Measurements from ENCODE around the gene SOD2.

SOD2 gene

DNA sequence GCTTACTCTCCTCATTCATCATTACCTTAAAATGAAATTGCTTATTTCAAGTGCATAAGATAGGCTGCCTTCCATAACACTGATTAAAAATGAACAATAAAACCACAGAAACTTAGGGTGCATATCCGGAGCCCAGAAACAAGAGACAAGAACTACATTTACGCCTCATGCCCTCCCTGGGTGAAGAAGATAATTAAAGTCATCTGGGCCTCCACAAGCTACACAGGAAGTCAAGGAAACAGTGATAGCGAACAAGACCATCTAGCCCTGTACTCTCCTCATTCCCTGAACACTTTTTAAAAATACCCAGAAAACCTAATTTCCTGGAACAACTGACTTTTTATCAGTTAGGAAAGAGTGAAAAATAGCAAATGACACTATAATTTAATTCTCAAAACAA lies 6.3 kb downstream of the SOD2 start:
- no peak overlapping the region for H3K27ac ChIP-seq (ENCODE audit: low read depth, low read length)
- no peak overlapping the region for H3K4me3 ChIP-seq (ENCODE audit: low read depth in 1 of 2, low read length in 2 of 2)
- H3K9ac ChIP-seq (ENCODE audit: low read depth in 1 of 2, low read length in 2 of 2): no peak overlapping the region
- H3K9me3 ChIP-seq (ENCODE audit: control insufficient read depth in 1 of 2, low read length in 2 of 2): no peaks in the 10 kb centered on the region
- H3K36me3 ChIP-seq (ENCODE audit: control insufficient read depth in 1 of 2, insufficient read depth in 2 of 2, low read length in 2 of 2): peaks cover 4 to 70% of the 10 kb centered on the region in 2 donors
- H3K27me3 ChIP-seq (ENCODE audit: control insufficient read depth in 1 of 2, insufficient read depth in 2 of 2, low read length in 2 of 2): no peaks in the 10 kb centered on the region
- H3K4me1 ChIP-seq (ENCODE audit: control insufficient read depth in 1 of 2, insufficient read depth in 2 of 2, low read length in 2 of 2): peaks cover 6 to 8% of the 10 kb centered on the region in 2 donors

GRCh38 chr6:159686040-159686439 lies 7.0 kb downstream of the SOD2 start:
- Histone ChIP-seq H3K4me1 (ENCODE audit: control insufficient read depth in 1 of 2, insufficient read depth in 2 of 2, low read length in 2 of 2) (peaks cover 5% of the 10 kb centered on the region in 2 donors), H3K9ac (ENCODE audit: low read depth in 1 of 2, low read length in 2 of 2) (no peak overlapping the region), H3K36me3 (ENCODE audit: control insufficient read depth in 1 of 2, insufficient read depth in 2 of 2, low read length in 2 of 2) (peaks cover 7 to 76% of the 10 kb centered on the region in 2 donors), H3K4me3 (ENCODE audit: low read depth in 1 of 2, low read length in 2 of 2) (no peak overlapping the region), H3K9me3 (ENCODE audit: control insufficient read depth in 1 of 2, low read length in 2 of 2) (no peaks in the 10 kb centered on the region), H3K27ac (ENCODE audit: low read depth, low read length) (no peak overlapping the region), H3K27me3 (ENCODE audit: control insufficient read depth in 1 of 2, insufficient read depth in 2 of 2, low read length in 2 of 2) (no peaks in the 10 kb centered on the region)

- no peak overlapping the region for H3K27ac ChIP-seq (ENCODE audit: low read depth, low read length)
- peaks cover 3 to 5% of the 10 kb centered on the region in 2 donors for H3K4me1 ChIP-seq (ENCODE audit: control insufficient read depth in 1 of 2, insufficient read depth in 2 of 2, low read length in 2 of 2)
Measured at GRCh38 chr6:159684013-159684304, 9.1 kb downstream of the SOD2 start.

DNA sequence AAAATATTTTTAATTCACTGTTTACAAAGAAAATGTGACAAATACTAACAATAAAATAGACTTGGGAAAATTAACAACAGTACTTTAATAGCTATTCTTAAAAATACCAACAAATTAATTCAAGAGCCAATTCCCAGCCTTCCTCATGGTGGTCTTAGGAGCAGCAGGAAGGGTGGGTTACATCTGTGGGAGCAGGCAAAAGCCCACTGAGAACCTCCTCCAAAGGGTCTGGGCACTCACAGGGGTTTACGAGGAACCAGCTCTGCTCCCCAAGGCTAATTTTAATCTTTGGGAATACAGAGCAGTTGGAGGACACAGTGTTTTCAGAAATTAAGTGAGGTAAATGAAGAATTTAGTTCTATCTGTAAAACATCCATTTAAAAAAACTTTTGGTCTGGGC lies 10.2 kb downstream of the SOD2 start:
- no peak overlapping the region for H3K4me3 ChIP-seq (ENCODE audit: low read depth in 1 of 2, low read length in 2 of 2)
- no peak overlapping the region for H3K9ac ChIP-seq (ENCODE audit: low read depth in 1 of 2, low read length in 2 of 2)
- no peaks in the 10 kb centered on the region for H3K9me3 ChIP-seq (ENCODE audit: control insufficient read depth in 1 of 2, low read length in 2 of 2)
- no peaks in the 10 kb centered on the region for H3K4me1 ChIP-seq (ENCODE audit: control insufficient read depth in 1 of 2, insufficient read depth in 2 of 2, low read length in 2 of 2)
- H3K27ac ChIP-seq (ENCODE audit: low read depth, low read length): no peak overlapping the region
- H3K27me3 ChIP-seq (ENCODE audit: control insufficient read depth in 1 of 2, insufficient read depth in 2 of 2, low read length in 2 of 2): no peaks in the 10 kb centered on the region
- H3K36me3 ChIP-seq (ENCODE audit: control insufficient read depth in 1 of 2, insufficient read depth in 2 of 2, low read length in 2 of 2): peaks cover 10 to 70% of the 10 kb centered on the region in 2 donors

More at GRCh38 chr6:159684013-159684304, 9.1 kb downstream of the SOD2 start:
- Histone ChIP-seq H3K27me3 (ENCODE audit: control insufficient read depth in 1 of 2, insufficient read depth in 2 of 2, low read length in 2 of 2) (no peaks in the 10 kb centered on the region), H3K4me3 (ENCODE audit: low read depth in 1 of 2, low read length in 2 of 2) (no peak overlapping the region), H3K36me3 (ENCODE audit: control insufficient read depth in 1 of 2, insufficient read depth in 2 of 2, low read length in 2 of 2) (peaks cover 8 to 73% of the 10 kb centered on the region in 2 donors), H3K9ac (ENCODE audit: low read depth in 1 of 2, low read length in 2 of 2) (no peak overlapping the region), H3K9me3 (ENCODE audit: control insufficient read depth in 1 of 2, low read length in 2 of 2) (no peaks in the 10 kb centered on the region)

- Histone ChIP-seq H3K4me3 (ENCODE audit: low read depth in 1 of 2, low read length in 2 of 2) (no peak overlapping the region), H3K9me3 (ENCODE audit: control insufficient read depth in 1 of 2, low read length in 2 of 2) (no peaks in the 10 kb centered on the region), H3K4me1 (ENCODE audit: control insufficient read depth in 1 of 2, insufficient read depth in 2 of 2, low read length in 2 of 2) (no peaks in the 10 kb centered on the region), H3K9ac (ENCODE audit: low read depth in 1 of 2, low read length in 2 of 2) (no peak overlapping the region), H3K36me3 (ENCODE audit: control insufficient read depth in 1 of 2, insufficient read depth in 2 of 2, low read length in 2 of 2) (peaks cover 11 to 68% of the 10 kb centered on the region in 2 donors), H3K27me3 (ENCODE audit: control insufficient read depth in 1 of 2, insufficient read depth in 2 of 2, low read length in 2 of 2) (no peaks in the 10 kb centered on the region), H3K27ac (ENCODE audit: low read depth, low read length) (no peak overlapping the region)
Measured at GRCh38 chr6:159682295-159682694, 10.7 kb downstream of the SOD2 start.

GRCh38 chr6:159681191-159681880 lies 11.7 kb downstream of the SOD2 start:
- no peak overlapping the region for H3K9ac ChIP-seq (ENCODE audit: low read depth in 1 of 2, low read length in 2 of 2)

DNA sequence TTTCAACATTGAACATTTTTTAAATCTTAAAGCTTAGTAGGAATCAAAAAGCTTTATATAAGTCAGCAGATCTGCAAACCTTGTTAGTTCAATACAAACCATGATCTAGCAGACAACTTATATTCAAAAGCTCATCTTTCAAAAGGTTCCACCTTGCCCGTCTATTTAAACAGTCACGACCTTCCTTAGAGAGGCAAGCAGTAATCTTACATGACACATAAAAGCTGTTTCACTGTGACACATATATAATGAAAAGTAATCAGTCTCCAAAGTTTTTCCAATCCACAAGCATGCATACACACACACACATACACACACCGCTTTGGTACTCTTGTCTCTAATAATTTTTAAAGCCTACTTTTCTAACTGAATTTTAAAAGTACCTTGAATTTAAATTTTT lies 12.9 kb downstream of the SOD2 start:
- Histone ChIP-seq H3K27me3 (ENCODE audit: control insufficient read depth in 1 of 2, insufficient read depth in 2 of 2, low read length in 2 of 2) (no peaks in the 10 kb centered on the region), H3K4me1 (ENCODE audit: control insufficient read depth in 1 of 2, insufficient read depth in 2 of 2, low read length in 2 of 2) (no peaks in the 10 kb centered on the region), H3K4me3 (ENCODE audit: low read depth in 1 of 2, low read length in 2 of 2) (no peak overlapping the region), H3K36me3 (ENCODE audit: control insufficient read depth in 1 of 2, insufficient read depth in 2 of 2, low read length in 2 of 2) (peaks cover 17 to 46% of the 10 kb centered on the region in 2 donors), H3K27ac (ENCODE audit: low read depth, low read length) (no peak overlapping the region), H3K9me3 (ENCODE audit: control insufficient read depth in 1 of 2, low read length in 2 of 2) (no peaks in the 10 kb centered on the region), H3K9ac (ENCODE audit: low read depth in 1 of 2, low read length in 2 of 2) (no peak overlapping the region)

More at GRCh38 chr6:159681191-159681880, 11.7 kb downstream of the SOD2 start:
- Histone ChIP-seq H3K9me3 (ENCODE audit: control insufficient read depth in 1 of 2, low read length in 2 of 2) (no peaks in the 10 kb centered on the region), H3K4me1 (ENCODE audit: control insufficient read depth in 1 of 2, insufficient read depth in 2 of 2, low read length in 2 of 2) (no peaks in the 10 kb centered on the region), H3K27ac (ENCODE audit: low read depth, low read length) (no peak overlapping the region), H3K4me3 (ENCODE audit: low read depth in 1 of 2, low read length in 2 of 2) (no peak overlapping the region), H3K36me3 (ENCODE audit: control insufficient read depth in 1 of 2, insufficient read depth in 2 of 2, low read length in 2 of 2) (peaks cover 17 to 58% of the 10 kb centered on the region in 2 donors), H3K27me3 (ENCODE audit: control insufficient read depth in 1 of 2, insufficient read depth in 2 of 2, low read length in 2 of 2) (no peaks in the 10 kb centered on the region)

GRCh38 chr6:159679091-159680077 lies 13.7 kb downstream of the SOD2 start:
- H3K4me1 ChIP-seq (ENCODE audit: control insufficient read depth in 1 of 2, insufficient read depth in 2 of 2, low read length in 2 of 2): no peaks in the 10 kb centered on the region
- no peaks in the 10 kb centered on the region for H3K9me3 ChIP-seq (ENCODE audit: control insufficient read depth in 1 of 2, low read length in 2 of 2)
- peaks cover 17 to 42% of the 10 kb centered on the region in 2 donors for H3K36me3 ChIP-seq (ENCODE audit: control insufficient read depth in 1 of 2, insufficient read depth in 2 of 2, low read length in 2 of 2)
- no peak overlapping the region for H3K9ac ChIP-seq (ENCODE audit: low read depth in 1 of 2, low read length in 2 of 2)
- H3K27ac ChIP-seq (ENCODE audit: low read depth, low read length): no peak overlapping the region
- H3K27me3 ChIP-seq (ENCODE audit: control insufficient read depth in 1 of 2, insufficient read depth in 2 of 2, low read length in 2 of 2): no peaks in the 10 kb centered on the region
- no peak overlapping the region for H3K4me3 ChIP-seq (ENCODE audit: low read depth in 1 of 2, low read length in 2 of 2)

DNA sequence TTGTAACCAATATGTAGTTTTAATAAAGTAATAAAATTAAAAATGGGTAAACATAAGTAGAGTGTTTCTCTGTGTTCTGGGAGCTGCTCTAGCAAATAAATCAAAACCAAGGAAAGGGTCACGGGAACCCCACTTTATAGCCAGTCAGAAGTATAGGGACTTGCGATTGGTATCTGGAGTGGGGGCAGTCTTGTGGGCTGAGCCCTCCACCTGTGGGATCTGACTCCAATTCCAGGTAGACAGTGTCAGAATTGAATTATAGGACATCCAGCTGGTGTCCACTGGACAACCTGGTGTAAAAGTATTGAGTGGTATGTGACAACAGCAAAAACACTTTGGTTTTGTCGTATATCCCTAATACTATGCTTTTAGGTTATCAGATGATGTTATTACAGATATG lies 14.5 kb downstream of the SOD2 start:
- H3K27ac ChIP-seq (ENCODE audit: low read depth, low read length): no peak overlapping the region
- no peak overlapping the region for H3K9ac ChIP-seq (ENCODE audit: low read depth in 1 of 2, low read length in 2 of 2)
- no peaks in the 10 kb centered on the region for H3K4me1 ChIP-seq (ENCODE audit: control insufficient read depth in 1 of 2, insufficient read depth in 2 of 2, low read length in 2 of 2)
- no peaks in the 10 kb centered on the region for H3K9me3 ChIP-seq (ENCODE audit: control insufficient read depth in 1 of 2, low read length in 2 of 2)
- peaks cover 17 to 35% of the 10 kb centered on the region in 2 donors for H3K36me3 ChIP-seq (ENCODE audit: control insufficient read depth in 1 of 2, insufficient read depth in 2 of 2, low read length in 2 of 2)
- no peaks in the 10 kb centered on the region for H3K27me3 ChIP-seq (ENCODE audit: control insufficient read depth in 1 of 2, insufficient read depth in 2 of 2, low read length in 2 of 2)
- no peak overlapping the region for H3K4me3 ChIP-seq (ENCODE audit: low read depth in 1 of 2, low read length in 2 of 2)

- Histone ChIP-seq H3K36me3 (ENCODE audit: control insufficient read depth in 1 of 2, insufficient read depth in 2 of 2, low read length in 2 of 2) (peaks cover 14 to 26% of the 10 kb centered on the region in 2 donors), H3K9ac (ENCODE audit: low read depth in 1 of 2, low read length in 2 of 2) (no peak overlapping the region), H3K4me1 (ENCODE audit: control insufficient read depth in 1 of 2, insufficient read depth in 2 of 2, low read length in 2 of 2) (no peaks in the 10 kb centered on the region), H3K27me3 (ENCODE audit: control insufficient read depth in 1 of 2, insufficient read depth in 2 of 2, low read length in 2 of 2) (no peaks in the 10 kb centered on the region), H3K9me3 (ENCODE audit: control insufficient read depth in 1 of 2, low read length in 2 of 2) (no peaks in the 10 kb centered on the region), H3K27ac (ENCODE audit: low read depth, low read length) (no peak overlapping the region), H3K4me3 (ENCODE audit: low read depth in 1 of 2, low read length in 2 of 2) (no peak overlapping the region)
Measured at GRCh38 chr6:159677506-159678165, 15.4 kb downstream of the SOD2 start.

All from duodenal mucosa (tissue), 2 donors.